Adrenal gland (tissue), 12 donors: ENCODE results near the gene RNU4-1. TPM values are rescaled to one million over a fixed set of nuclear protein-coding genes. Genes with fewer than 3 reads are reported as not detected.
"Not testable (repeated sequence)": the region's sequence is repeated elsewhere in the genome, so short reads cannot be mapped to it uniquely, and the experiment has no call there.

Experiments used
- DNase-seq, 7 donors: peaks; one replicate each; pipeline ENCODE4 v3.0.0-alpha.2; 2019 to 2020
- H3K27ac ChIP-seq, 5 donors: fragments of 200-600 bp; sonication (generic) in 4 of 5; 1 replicate in 3 of 5; 2 replicates in 2 of 5; pipeline versions ENCODE4 v1.5.1 to v1.8.0; 2016 to 2020; ENCODE audit warnings: mild to moderate bottlenecking in 1 of 5
- H3K27me3 ChIP-seq: fragments of 200-600 bp; 2 replicates; pipeline ENCODE4 v1.8.0; 2021
- H3K36me3 ChIP-seq, 2 donors: fragments of 200-600 bp; replicated peaks in 1 of 2; 1 replicate in 1 of 2; 2 replicates in 1 of 2; pipeline versions ENCODE4 v1.5.1 to v1.8.0; 2018 to 2022
- H3K4me1 ChIP-seq, 2 donors: fragments of 200-600 bp; replicated peaks in 1 of 2; 1 replicate in 1 of 2; 2 replicates in 1 of 2; pipeline versions ENCODE4 v1.5.1 to v1.8.0; 2018 to 2021
- H3K4me3 ChIP-seq, 4 donors: fragments of 200-600 bp; sonication (generic) in 3 of 4; one replicate each; pipeline ENCODE4 v1.5.1; 2016 to 2018
- H3K9me3 ChIP-seq, 3 donors: fragments of 200-600 bp; sonication (generic) in 1 of 3; replicated peaks in 1 of 3; 1 replicate in 2 of 3; 2 replicates in 1 of 3; pipeline versions ENCODE4 v1.5.1 to v1.8.0; 2016 to 2021
- CTCF ChIP-seq, 6 experiments: fragments of 450-650 bp in 4 of 6; fragments of 200-600 bp in 2 of 6; sonication (generic) in 1 of 6; IDR thresholded peaks; 1 replicate in 5 of 6; 2 replicates in 1 of 6; pipeline versions ENCODE4 v1.5.1 to v1.8.0; 2016 to 2021; ENCODE audit warnings: antibody characterized with exemption in 6 of 6, mild to moderate bottlenecking in 2 of 6, moderate library complexity in 1 of 6
- POLR2A ChIP-seq, 2 donors: fragments of 450-650 bp; IDR thresholded peaks; one replicate each; pipeline ENCODE4 v1.6.1; 2017; ENCODE audit warnings: antibody characterized with exemption in 2 of 2, mild to moderate bottlenecking in 2 of 2, moderate library complexity in 1 of 2
- WGBS, 4 donors: extraction: QIAGEN DNeasy Blood & Tissue Kit in 2 of 4; methylation state at CpG; one replicate each; pipeline versions ENCODE4 v1.1.5 to v1.1.7; 2013 to 2017; 5-methylcytosine and 5-hydroxymethylcytosine counted together
- intact Hi-C, 2 donors: fragments of 100-400 bp; cut with DNase I; formaldehyde crosslinking; loops; one replicate each; pipeline versions ENCODE4 v1.14.1 to v1.15.0; 2022 to 2023
- polyA plus RNA-seq, 3 donors: library from polyadenylated mRNA; stranded (reverse); fragments of 200-250 nt in 2 of 3; fragments of 350-450 nt in 1 of 3; fragmentation: Illumina TruSeq in 1 of 3; extraction: RNeasy Lipid Tissue Mini Kit (QIAGEN cat#74804) in 1 of 3; gene quantifications; one replicate each; pipeline ENCODE4 v1.2.3, GENCODE V29; 2013 to 2014
- total RNA-seq, 9 donors: library from RNA; depleted of rRNA in 4 of 9; stranded (reverse); fragments of >200 nt in 4 of 9; fragments of 120-200 nt in 1 of 9; fragmentation: NEBNext Ultra II Directional in 1 of 9; extraction: Animal tissue kit (Norgen Biotek cat#: 25700) in 1 of 9; gene quantifications; one replicate each; pipeline versions ENCODE4 v1.1.0 to v1.2.4, GENCODE V29; 2013 to 2023
- donor health status: healthy with polysubstance abuse.
- donor health status: Bipolar disorder and iron deficiency.
- donor health status: DM: yes; HTN: yes; CAD: no.
- donor health status: DM: no; HTN: no; CAD: no.
- donor health status: DM: no; HTN: no; CAD: no.
- donor health status: DM: yes; HTN: yes; CAD: no.

RNU4-1 gene
- total and polyA plus RNA-seq, 12 donors = under 0.01 to 4,330 (median 1,627) TPM; not detected in 4

- no peaks in the 10 kb centered on the region for H3K27me3 ChIP-seq
- peaks cover 57 to 91% of the 10 kb centered on the region in 2 donors for H3K4me1 ChIP-seq
- no peaks in the 10 kb centered on the region for H3K9me3 ChIP-seq
- intact Hi-C loops = no loop called here
- H3K36me3 ChIP-seq = peaks cover 0 to 7% of the 10 kb centered on the region in 2 donors
- TF ChIP-seq POLR2A (IDR thresholded peaks at IDR 0.05) = no peak
- TF ChIP-seq CTCF (IDR thresholded peaks at IDR 0.05) = no peak
- WGBS, 4 donors = 52 to 69% (median 58%) methylated on average over 7 to 8 of the region's 8 CpGs
- peak overlapping the region in 4 of 5 donors; percentile 14 to 91 (median 72) for H3K27ac ChIP-seq
- peak in 4 of 7 donors; percentile 53 to 64 (median 61) for DNase-seq
- no peak overlapping the region for H3K4me3 ChIP-seq
Measured at GRCh38 chr12:120259418-120260202, 33.4 kb downstream of the RNU4-1 start.

DNA sequence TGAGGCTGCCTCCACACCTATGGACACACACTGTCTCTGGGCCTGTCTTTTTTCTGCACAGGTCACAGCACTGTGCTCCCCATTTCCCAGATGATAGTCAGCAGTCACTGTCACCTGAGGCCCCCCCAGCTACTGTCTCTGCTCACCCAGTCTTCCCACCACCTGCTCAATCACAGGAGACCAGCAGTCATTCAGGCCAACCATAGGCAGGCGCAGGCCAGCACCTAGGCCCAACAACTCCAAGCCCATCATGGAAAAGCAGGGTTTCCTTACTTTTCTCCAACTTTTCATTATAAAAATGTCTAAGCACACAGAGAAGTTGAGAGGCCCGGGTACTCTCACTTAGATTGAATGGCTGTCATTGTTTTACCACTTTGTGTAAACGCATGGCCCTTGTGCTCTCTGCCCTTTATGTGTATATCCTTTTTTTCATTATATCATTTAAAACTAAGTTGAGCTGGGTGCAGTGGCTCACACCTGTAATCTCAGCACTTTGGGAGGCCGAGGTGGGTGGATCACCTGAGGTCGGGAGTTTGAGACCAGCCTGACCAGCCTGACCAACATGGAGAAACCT is 34.6 kb downstream of the RNU4-1 start:
- no peaks in the 10 kb centered on the region for H3K27me3 ChIP-seq
- H3K9me3 ChIP-seq = no peaks in the 10 kb centered on the region
- 92 to 94% (median 93%) methylated on average over 4 to 5 of the region's 5 CpGs for whole genome bisulfite sequencing, 4 donors
- TF ChIP-seq POLR2A (IDR thresholded peaks at IDR 0.05) (no peak), CTCF (IDR thresholded peaks at IDR 0.05) (no peak)
- H3K4me3 ChIP-seq = no peak overlapping the region
- intact Hi-C loops = no loop called here
- DNase-seq = no peak
- H3K36me3 ChIP-seq = peaks cover 0 to 7% of the 10 kb centered on the region in 2 donors
- H3K27ac ChIP-seq = peak overlapping the region in 3 of 5 donors; percentile 74 to 91 (median 87)
- peaks cover 48 to 83% of the 10 kb centered on the region in 2 donors for H3K4me1 ChIP-seq

GRCh38 chr12:120257041-120257821 is 35.8 kb downstream of the RNU4-1 start:
- peaks cover 0 to 7% of the 10 kb centered on the region in 2 donors for H3K36me3 ChIP-seq
- intact Hi-C loops = no loop called here
- TF ChIP-seq CTCF (IDR thresholded peaks at IDR 0.05) (peak in 3 of 6 experiments; percentile 11 to 34 (median 17)), POLR2A (IDR thresholded peaks at IDR 0.05) (peak in 1 of 2 donors; percentile 62)
- no peaks in the 10 kb centered on the region for H3K9me3 ChIP-seq
- WGBS, 4 donors = 23 to 56% (median 35%) methylated on average over 7 to 9 of the region's 9 CpGs
- H3K4me1 ChIP-seq = peaks cover 38 to 83% of the 10 kb centered on the region in 2 donors
- no peak overlapping the region for H3K4me3 ChIP-seq
- H3K27me3 ChIP-seq = no peaks in the 10 kb centered on the region
- DNase-seq = peak; percentile 69 to 92 (median 80)
- peak overlapping the region; percentile 35 to 91 (median 74) for H3K27ac ChIP-seq

- Histone ChIP-seq H3K9me3 (no peaks in the 10 kb centered on the region), H3K27me3 (no peaks in the 10 kb centered on the region), H3K4me1 (peaks cover 39 to 89% of the 10 kb centered on the region in 2 donors), H3K36me3 (peaks cover 0 to 7% of the 10 kb centered on the region in 2 donors), H3K27ac (peak overlapping the region in 3 of 5 donors; percentile 5 to 91 (median 61)), H3K4me3 (no peak overlapping the region)
- peak in 1 of 6 experiments; percentile 17 for TF ChIP-seq CTCF (IDR thresholded peaks at IDR 0.05)
- no peak for TF ChIP-seq POLR2A (IDR thresholded peaks at IDR 0.05)
- DNase-seq = no peak
- intact Hi-C loops = no loop called here
- WGBS, 4 donors = 66 to 84% (median 81%) methylated on average over 7 of the region's 7 CpGs
Measured at GRCh38 chr12:120254809-120255208, 38.2 kb downstream of the RNU4-1 start.

DNA sequence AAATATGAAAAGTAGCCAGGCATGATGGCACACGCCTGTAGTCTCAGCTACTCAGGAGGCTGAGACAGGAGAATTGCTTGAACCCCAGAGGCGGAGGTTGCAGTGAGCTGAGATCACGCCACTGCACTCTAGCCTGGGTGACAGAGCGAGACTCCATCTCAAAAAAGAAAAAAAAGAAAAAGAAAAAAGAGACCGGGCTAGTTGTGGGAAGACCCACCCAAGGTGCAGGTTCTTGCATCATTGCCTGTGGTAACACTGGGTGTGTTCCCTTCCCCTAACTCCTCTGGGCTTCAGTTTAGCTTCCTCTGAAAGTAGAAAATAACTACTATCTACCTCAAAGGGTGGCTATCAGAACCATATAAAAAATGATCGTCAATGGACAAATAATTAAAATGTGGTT is 39.7 kb downstream of the RNU4-1 start:
- 63 to 83% (median 73%) methylated on average over 6 of the region's 6 CpGs for WGBS, 4 donors
- intact Hi-C loops, H3K9me3 ChIP-seq, H3K4me3 ChIP-seq, H3K36me3 ChIP-seq, H3K27me3 ChIP-seq, DNase-seq, H3K27ac ChIP-seq: not testable (repeated sequence)
- H3K4me1 ChIP-seq = peaks cover 37 to 88% of the 10 kb centered on the region in 2 donors
